ENCODE results near the gene LENEP. TPM values are rescaled to one million over a fixed set of nuclear protein-coding genes. Genes with fewer than 3 reads are reported as not detected.

LENEP gene
- total RNA-seq, 1 donor from 2014 or later: 0.72 TPM

- Mint-ChIP-seq H3K4me3 (ENCODE audit: unreplicated experiment) (peak within 1 kb of the TSS; percentile 92), H3K36me3 (ENCODE audit: low read depth) (no peaks in the 10 kb centered on the region), H3K4me1 (ENCODE audit: low read depth) (peaks cover 38% of the 10 kb centered on the region), H3K9me3 (ENCODE audit: low read depth) (no peaks in the 10 kb centered on the region), H3K27me3 (ENCODE audit: low read depth) (no peaks in the 10 kb centered on the region), H3K27ac (ENCODE audit: unreplicated experiment) (peak within 1 kb of the TSS; percentile 97)
- TF ChIP-seq CTCF (IDR thresholded peaks at IDR 0.05): peak; percentile 14
- peak; percentile 75 for DNase-seq (ENCODE audit: low spot score)
Observed at GRCh38 chr1:155002464-155003226, 9.3 kb downstream of the LENEP start, which contains the start of gene ZBTB7B. Gene ZBTB7B (plus strand): TSS chr1:155002802. CDS start chr1:155014661, 11,859 bp downstream.

- H3K27ac Mint-ChIP-seq (ENCODE audit: unreplicated experiment): peak overlapping the region; percentile 90
- no peaks in the 10 kb centered on the region for H3K27me3 Mint-ChIP-seq (ENCODE audit: low read depth)
- no peaks in the 10 kb centered on the region for H3K9me3 Mint-ChIP-seq (ENCODE audit: low read depth)
- peak overlapping the region; percentile 82 for H3K4me3 Mint-ChIP-seq (ENCODE audit: unreplicated experiment)
- TF ChIP-seq CTCF (IDR thresholded peaks at IDR 0.05): peak; percentile 9
- DNase-seq (ENCODE audit: low spot score): no peak
- peaks cover 38% of the 10 kb centered on the region for H3K4me1 Mint-ChIP-seq (ENCODE audit: low read depth)
- H3K36me3 Mint-ChIP-seq (ENCODE audit: low read depth): no peaks in the 10 kb centered on the region
Observed at GRCh38 chr1:155003227-155003765, 9.9 kb downstream of the LENEP start.

GRCh38 chr1:155003766-155004351, 10.5 kb downstream of the LENEP start:
- H3K27ac Mint-ChIP-seq (ENCODE audit: unreplicated experiment): peak overlapping the region; percentile 96
- H3K4me1 Mint-ChIP-seq (ENCODE audit: low read depth): peaks cover 36% of the 10 kb centered on the region
- DNase-seq (ENCODE audit: low spot score): no peak
- H3K36me3 Mint-ChIP-seq (ENCODE audit: low read depth): no peaks in the 10 kb centered on the region
- peak overlapping the region; percentile 82 for H3K4me3 Mint-ChIP-seq (ENCODE audit: unreplicated experiment)
- H3K9me3 Mint-ChIP-seq (ENCODE audit: low read depth): no peaks in the 10 kb centered on the region
- H3K27me3 Mint-ChIP-seq (ENCODE audit: low read depth): no peaks in the 10 kb centered on the region
- TF ChIP-seq CTCF (IDR thresholded peaks at IDR 0.05): no peak

- Mint-ChIP-seq H3K4me1 (ENCODE audit: low read depth) (peaks cover 31% of the 10 kb centered on the region), H3K36me3 (ENCODE audit: low read depth) (no peaks in the 10 kb centered on the region), H3K27ac (ENCODE audit: unreplicated experiment) (peak overlapping the region; percentile 96), H3K27me3 (ENCODE audit: low read depth) (no peaks in the 10 kb centered on the region), H3K4me3 (ENCODE audit: unreplicated experiment) (peak overlapping the region; percentile 82), H3K9me3 (ENCODE audit: low read depth) (no peaks in the 10 kb centered on the region)
- TF ChIP-seq CTCF (IDR thresholded peaks at IDR 0.05): no peak
- DNase-seq (ENCODE audit: low spot score): no peak
Observed at GRCh38 chr1:155004352-155005075, 11.1 kb downstream of the LENEP start.
